ENCODE measurements around the gene AIDA. TPM values are rescaled to one million over a fixed set of nuclear protein-coding genes. Genes with fewer than 3 reads are reported as not detected.

The AIDA gene
- total RNA-seq, 6 experiments from 2014 or later, result 87.1 to 112 (median 103) TPM

- no peak for DNase-seq
- TF ChIP-seq, protein P1, sequence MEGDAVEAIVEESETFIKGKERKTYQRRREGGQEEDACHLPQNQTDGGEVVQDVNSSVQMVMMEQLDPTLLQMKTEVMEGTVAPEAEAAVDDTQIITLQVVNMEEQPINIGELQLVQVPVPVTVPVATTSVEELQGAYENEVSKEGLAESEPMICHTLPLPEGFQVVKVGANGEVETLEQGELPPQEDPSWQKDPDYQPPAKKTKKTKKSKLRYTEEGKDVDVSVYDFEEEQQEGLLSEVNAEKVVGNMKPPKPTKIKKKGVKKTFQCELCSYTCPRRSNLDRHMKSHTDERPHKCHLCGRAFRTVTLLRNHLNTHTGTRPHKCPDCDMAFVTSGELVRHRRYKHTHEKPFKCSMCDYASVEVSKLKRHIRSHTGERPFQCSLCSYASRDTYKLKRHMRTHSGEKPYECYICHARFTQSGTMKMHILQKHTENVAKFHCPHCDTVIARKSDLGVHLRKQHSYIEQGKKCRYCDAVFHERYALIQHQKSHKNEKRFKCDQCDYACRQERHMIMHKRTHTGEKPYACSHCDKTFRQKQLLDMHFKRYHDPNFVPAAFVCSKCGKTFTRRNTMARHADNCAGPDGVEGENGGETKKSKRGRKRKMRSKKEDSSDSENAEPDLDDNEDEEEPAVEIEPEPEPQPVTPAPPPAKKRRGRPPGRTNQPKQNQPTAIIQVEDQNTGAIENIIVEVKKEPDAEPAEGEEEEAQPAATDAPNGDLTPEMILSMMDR (IDR thresholded peaks at IDR 0.05), result no peak
- Mint-ChIP-seq H3K4me3 (no peak overlapping the region), H3K36me3 (ENCODE audit: low read depth) (peaks cover 18% of the 10 kb centered on the region; the same call in 1 of the 2 replicates), H3K27ac (no peak overlapping the region), H3K27me3 (ENCODE audit: insufficient read depth) (no peaks in the 10 kb centered on the region), H3K4me1 (ENCODE audit: low read depth) (no peaks in the 10 kb centered on the region), H3K9me3 (no peaks in the 10 kb centered on the region)
Measured at GRCh38 chr1:222730866-222731265, 18.6 kb upstream of the AIDA start.

DNA sequence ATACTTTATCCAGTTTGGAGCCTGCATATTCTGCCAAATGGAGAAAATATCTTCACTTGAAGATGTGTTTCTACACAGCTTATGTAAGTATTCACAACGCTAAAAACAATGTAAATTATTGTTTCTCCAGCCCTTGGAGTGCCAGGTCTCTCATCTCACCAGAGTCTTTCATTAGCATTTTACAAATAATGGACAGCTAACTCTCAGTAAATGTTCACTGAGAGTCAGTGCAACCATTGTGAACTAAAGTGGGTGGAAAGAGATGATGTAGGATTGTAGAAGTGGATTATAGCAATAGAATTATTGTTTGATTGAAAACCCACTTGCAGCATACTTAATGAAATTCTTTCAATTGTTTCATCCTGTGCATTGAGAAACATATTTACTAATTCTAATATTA, 16.5 kb upstream of the AIDA start:
- peaks cover 23% of the 10 kb centered on the region for H3K36me3 Mint-ChIP-seq (ENCODE audit: low read depth)
- no peak for DNase-seq
- H3K4me3 Mint-ChIP-seq, result no peak overlapping the region
- H3K27me3 Mint-ChIP-seq (ENCODE audit: insufficient read depth), result no peaks in the 10 kb centered on the region
- TF ChIP-seq, protein P1 (IDR thresholded peaks at IDR 0.05), result no peak
- no peaks in the 10 kb centered on the region for H3K9me3 Mint-ChIP-seq
- H3K27ac Mint-ChIP-seq, result no peak overlapping the region
- H3K4me1 Mint-ChIP-seq (ENCODE audit: low read depth), result no peaks in the 10 kb centered on the region

DNA sequence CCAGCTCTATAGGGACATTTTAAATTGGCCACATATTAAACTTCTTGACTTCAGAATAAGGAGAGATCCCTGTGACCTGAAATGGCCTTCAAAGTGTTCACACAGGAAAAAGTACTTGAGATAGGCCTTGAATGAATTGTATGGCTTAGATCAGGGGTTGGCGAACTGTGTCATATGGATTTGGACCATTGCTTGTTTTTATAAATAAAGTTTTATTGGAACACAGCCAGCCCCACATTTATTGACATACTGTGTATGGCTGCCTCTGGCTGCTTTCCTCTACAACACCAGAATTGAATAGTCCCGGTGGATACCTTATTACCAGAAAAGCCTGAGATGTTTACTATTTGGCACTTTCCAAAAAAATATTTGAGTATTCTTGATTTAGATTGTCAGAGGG, 4.1 kb upstream of the AIDA start:
- Mint-ChIP-seq H3K27ac (no peak overlapping the region), H3K9me3 (no peaks in the 10 kb centered on the region), H3K4me1 (ENCODE audit: low read depth) (peaks cover 15% of the 10 kb centered on the region; the same call in 1 of the 2 replicates), H3K27me3 (ENCODE audit: insufficient read depth) (peaks cover 7% of the 10 kb centered on the region), H3K4me3 (no peak overlapping the region), H3K36me3 (ENCODE audit: low read depth) (peaks cover 18% of the 10 kb centered on the region)
- TF ChIP-seq, protein P1 (IDR thresholded peaks at IDR 0.05), result no peak
- no peak for DNase-seq

GRCh38 chr1:222713091-222713961, 1.0 kb upstream of the AIDA start:
- peak overlapping the region; percentile 94 for H3K4me3 Mint-ChIP-seq
- peak overlapping the region; percentile 98 for H3K27ac Mint-ChIP-seq
- peaks cover 42% of the 10 kb centered on the region for H3K4me1 Mint-ChIP-seq (ENCODE audit: low read depth)
- DNase-seq, result peak; percentile 90
- peaks cover 16% of the 10 kb centered on the region; the same call in 1 of the 2 replicates for H3K36me3 Mint-ChIP-seq (ENCODE audit: low read depth)
- TF ChIP-seq, protein P1 (IDR thresholded peaks at IDR 0.05), result no peak
- H3K27me3 Mint-ChIP-seq (ENCODE audit: insufficient read depth), result peaks cover 7% of the 10 kb centered on the region
- H3K9me3 Mint-ChIP-seq, result no peaks in the 10 kb centered on the region

DNA sequence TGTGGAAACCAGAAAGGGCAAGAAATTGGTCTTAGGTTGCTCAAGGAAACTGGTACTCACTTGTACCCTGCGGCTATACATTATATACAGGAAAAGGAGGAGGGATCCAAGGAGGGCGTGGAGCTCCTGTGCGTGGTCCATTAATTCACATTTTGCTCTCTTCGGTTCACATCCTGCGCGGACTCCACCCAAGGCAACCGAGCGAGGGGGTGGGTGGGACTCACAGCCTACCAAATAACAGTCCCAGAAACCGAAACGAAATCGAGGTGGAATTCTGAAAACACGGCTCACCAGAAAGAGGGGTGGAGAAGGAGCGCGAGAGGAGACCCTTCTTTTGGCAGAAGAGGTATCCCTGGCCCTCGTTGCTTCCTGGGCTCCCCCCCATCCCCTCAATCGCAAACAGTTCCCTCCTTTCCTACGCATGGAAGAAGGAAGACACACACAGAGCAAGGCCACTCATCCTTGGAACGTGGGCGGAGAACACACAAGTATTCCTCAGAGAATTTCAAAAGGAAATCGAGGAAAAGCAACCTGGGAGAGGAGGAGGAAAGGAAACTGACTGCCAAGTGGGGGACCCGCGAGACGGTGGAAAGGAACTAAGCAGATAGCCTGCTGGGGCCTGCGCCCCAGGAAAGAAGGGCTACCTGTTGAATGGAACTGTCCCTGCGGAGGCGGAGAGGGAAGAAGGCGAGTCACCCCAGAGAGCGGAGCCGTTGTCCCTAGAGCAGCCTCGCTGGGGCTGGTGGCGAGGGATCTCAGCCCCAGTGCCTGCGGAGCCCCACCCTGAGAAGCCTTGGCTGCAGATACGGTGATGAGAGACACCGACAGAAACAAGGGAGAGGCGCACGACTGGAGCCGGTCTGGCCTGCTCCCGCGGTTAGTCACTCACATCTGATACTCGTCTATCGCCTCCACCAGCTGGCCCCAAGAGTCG, 705 bp downstream of the AIDA start:
- peak; percentile 66 for DNase-seq
- Mint-ChIP-seq H3K4me1 (ENCODE audit: low read depth) (peaks cover 38% of the 10 kb centered on the region), H3K4me3 (peak overlapping the region; percentile 94), H3K36me3 (ENCODE audit: low read depth) (peaks cover 10% of the 10 kb centered on the region; the same call in 1 of the 2 replicates), H3K27ac (peak overlapping the region; percentile 98), H3K27me3 (ENCODE audit: insufficient read depth) (peaks cover 7% of the 10 kb centered on the region), H3K9me3 (no peaks in the 10 kb centered on the region)
- TF ChIP-seq, protein P1 (IDR thresholded peaks at IDR 0.05), result no peak

Data from HFFc6 (cell line).